ENCODE data around the gene RASSF8.

RASSF8 gene

GRCh38 chr12:26120561-26121274 lies 162.2 kb downstream of the RASSF8 start:
- Mint-ChIP-seq H3K4me1 (ENCODE audit: low read depth) (peaks cover 35% of the 10 kb centered on the region), H3K27ac (no peak overlapping the region), H3K36me3 (ENCODE audit: low read depth) (no peaks in the 10 kb centered on the region), H3K9me3 (no peaks in the 10 kb centered on the region), H3K27me3 (peaks cover 76% of the 10 kb centered on the region), H3K4me3 (peak overlapping the region; percentile 56)

DNA sequence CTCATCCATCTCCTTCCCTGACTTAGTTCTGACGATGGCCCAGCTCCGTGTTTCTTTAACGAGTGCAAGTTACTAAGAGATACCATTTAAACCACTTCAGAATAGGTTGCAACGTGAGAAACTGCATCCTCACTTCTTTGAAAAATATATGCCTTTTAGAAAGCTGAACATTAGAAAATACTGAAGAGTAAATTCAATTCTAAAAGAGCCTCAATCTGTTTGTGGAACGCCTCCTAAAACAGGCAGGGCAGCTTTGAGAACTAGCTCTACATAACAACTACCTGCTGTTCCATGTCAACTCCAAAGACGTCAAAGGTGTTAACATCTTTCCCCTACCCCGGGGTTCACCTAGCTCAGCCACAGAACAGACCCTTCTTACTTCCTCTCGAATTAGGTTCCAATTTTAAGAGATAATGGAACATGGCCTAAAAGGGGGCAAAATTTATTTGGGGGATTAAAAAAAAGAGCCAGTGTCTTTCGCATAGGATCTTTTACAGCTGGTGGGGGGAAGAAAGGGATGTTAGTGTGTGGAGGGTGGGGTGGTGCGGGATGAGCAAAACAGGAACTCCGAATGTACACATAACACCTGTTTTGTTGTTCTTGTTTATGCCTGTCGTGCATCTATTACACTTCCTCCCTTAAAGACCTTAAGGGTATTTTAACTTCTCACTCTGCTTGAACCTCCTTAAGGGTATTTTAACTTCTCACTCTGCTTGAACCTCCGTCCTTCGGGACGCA lies 163.0 kb downstream of the RASSF8 start:
- H3K36me3 Mint-ChIP-seq (ENCODE audit: low read depth), result no peaks in the 10 kb centered on the region
- H3K4me1 Mint-ChIP-seq (ENCODE audit: low read depth), result peaks cover 38% of the 10 kb centered on the region
- H3K27ac Mint-ChIP-seq, result no peak overlapping the region

GRCh38 chr12:26122061-26122680 lies 163.7 kb downstream of the RASSF8 start:
- peaks cover 38% of the 10 kb centered on the region for H3K4me1 Mint-ChIP-seq (ENCODE audit: low read depth)
- H3K27me3 Mint-ChIP-seq, result peaks cover 74% of the 10 kb centered on the region
- no peak overlapping the region for H3K27ac Mint-ChIP-seq
- peak overlapping the region; percentile 56 for H3K4me3 Mint-ChIP-seq
- H3K36me3 Mint-ChIP-seq (ENCODE audit: low read depth), result no peaks in the 10 kb centered on the region
- H3K9me3 Mint-ChIP-seq, result no peaks in the 10 kb centered on the region

More for the DNA sequence above, 163.0 kb downstream of the RASSF8 start:
- Mint-ChIP-seq H3K4me3 (peak overlapping the region; percentile 56), H3K27me3 (peaks cover 74% of the 10 kb centered on the region), H3K9me3 (no peaks in the 10 kb centered on the region)

GRCh38 chr12:26122681-26123481 lies 164.4 kb downstream of the RASSF8 start:
- H3K4me3 Mint-ChIP-seq, result peak overlapping the region; percentile 79
- no peaks in the 10 kb centered on the region for H3K9me3 Mint-ChIP-seq
- H3K36me3 Mint-ChIP-seq (ENCODE audit: low read depth), result no peaks in the 10 kb centered on the region
- peaks cover 74% of the 10 kb centered on the region for H3K27me3 Mint-ChIP-seq
- peak overlapping the region; percentile 16 for H3K27ac Mint-ChIP-seq
- H3K4me1 Mint-ChIP-seq (ENCODE audit: low read depth), result peaks cover 41% of the 10 kb centered on the region

- no peaks in the 10 kb centered on the region for H3K9me3 Mint-ChIP-seq
- peak overlapping the region; percentile 16 for H3K27ac Mint-ChIP-seq
- H3K4me3 Mint-ChIP-seq, result peak overlapping the region; percentile 79
- no peaks in the 10 kb centered on the region for H3K36me3 Mint-ChIP-seq (ENCODE audit: low read depth)
- H3K27me3 Mint-ChIP-seq, result peaks cover 75% of the 10 kb centered on the region
- H3K4me1 Mint-ChIP-seq (ENCODE audit: low read depth), result peaks cover 41% of the 10 kb centered on the region
These were observed 165.0 kb downstream of the RASSF8 start for GRCh38 chr12:26123482-26123980.

DNA sequence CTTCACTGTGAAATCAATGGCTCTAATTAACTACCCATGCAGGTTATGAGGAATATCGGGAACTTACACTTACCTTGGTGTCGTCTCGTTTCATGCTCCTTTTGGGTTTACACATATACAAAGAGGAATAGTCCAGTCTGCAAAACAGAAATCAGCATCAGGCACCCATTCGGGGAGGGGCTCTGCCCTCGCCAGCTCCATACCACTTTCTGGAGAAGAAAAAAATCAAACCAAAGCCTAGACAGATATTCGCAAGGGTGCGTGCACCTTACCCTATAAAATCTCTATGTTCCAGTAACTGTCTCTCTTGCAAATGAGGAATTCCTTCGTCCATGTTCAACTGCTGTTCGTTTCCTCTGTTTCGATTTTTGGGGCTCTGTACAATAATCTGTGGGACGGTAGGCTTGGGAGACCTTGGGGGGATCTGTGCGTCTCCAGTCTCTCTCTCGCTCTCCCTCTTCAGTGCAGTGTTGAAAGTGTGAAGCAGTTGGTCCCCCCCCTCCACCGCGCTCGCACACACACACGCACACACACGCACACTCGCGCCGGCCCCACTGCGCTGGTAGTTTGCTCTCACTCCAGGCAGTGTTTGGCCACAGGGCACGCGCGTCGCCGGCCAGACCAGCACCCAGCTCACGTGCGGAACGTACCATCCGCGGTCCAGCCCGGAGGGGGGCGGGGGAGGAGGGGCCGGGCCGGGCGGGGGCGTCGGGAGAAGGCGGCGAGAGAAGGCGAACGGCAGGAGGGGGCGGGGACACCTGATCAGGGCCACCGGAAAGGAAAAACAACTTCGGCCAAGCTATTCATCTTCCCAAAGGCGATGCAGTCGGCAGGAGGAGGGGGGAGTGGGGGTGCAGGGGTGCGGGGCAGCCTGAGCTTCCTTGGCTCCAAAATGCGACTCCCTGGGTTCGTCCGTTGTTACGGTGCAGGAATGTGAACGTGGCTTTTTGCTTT lies 166.2 kb downstream of the RASSF8 start, which contains the start of gene BHLHE41:
Gene BHLHE41, minus strand, starts transcription at position 592 of the 954 bp plus-strand sequence. Its CDS starts 258 bp downstream, at position 334.
- Mint-ChIP-seq H3K36me3 (ENCODE audit: low read depth) (no peaks in the 10 kb centered on the region), H3K4me1 (ENCODE audit: low read depth) (peaks cover 41% of the 10 kb centered on the region), H3K27me3 (peaks cover 79% of the 10 kb centered on the region), H3K9me3 (no peaks in the 10 kb centered on the region), H3K27ac (no peak within 1 kb of the TSS), H3K4me3 (peak within 1 kb of the TSS; percentile 84)

GRCh38 chr12:26125400-26126339 lies 167.2 kb downstream of the RASSF8 start:
- peak overlapping the region; percentile 84 for H3K4me3 Mint-ChIP-seq
- H3K36me3 Mint-ChIP-seq (ENCODE audit: low read depth), result no peaks in the 10 kb centered on the region
- peaks cover 79% of the 10 kb centered on the region for H3K27me3 Mint-ChIP-seq
- no peaks in the 10 kb centered on the region for H3K9me3 Mint-ChIP-seq
- H3K27ac Mint-ChIP-seq, result no peak overlapping the region
- peaks cover 41% of the 10 kb centered on the region for H3K4me1 Mint-ChIP-seq (ENCODE audit: low read depth)

DNA sequence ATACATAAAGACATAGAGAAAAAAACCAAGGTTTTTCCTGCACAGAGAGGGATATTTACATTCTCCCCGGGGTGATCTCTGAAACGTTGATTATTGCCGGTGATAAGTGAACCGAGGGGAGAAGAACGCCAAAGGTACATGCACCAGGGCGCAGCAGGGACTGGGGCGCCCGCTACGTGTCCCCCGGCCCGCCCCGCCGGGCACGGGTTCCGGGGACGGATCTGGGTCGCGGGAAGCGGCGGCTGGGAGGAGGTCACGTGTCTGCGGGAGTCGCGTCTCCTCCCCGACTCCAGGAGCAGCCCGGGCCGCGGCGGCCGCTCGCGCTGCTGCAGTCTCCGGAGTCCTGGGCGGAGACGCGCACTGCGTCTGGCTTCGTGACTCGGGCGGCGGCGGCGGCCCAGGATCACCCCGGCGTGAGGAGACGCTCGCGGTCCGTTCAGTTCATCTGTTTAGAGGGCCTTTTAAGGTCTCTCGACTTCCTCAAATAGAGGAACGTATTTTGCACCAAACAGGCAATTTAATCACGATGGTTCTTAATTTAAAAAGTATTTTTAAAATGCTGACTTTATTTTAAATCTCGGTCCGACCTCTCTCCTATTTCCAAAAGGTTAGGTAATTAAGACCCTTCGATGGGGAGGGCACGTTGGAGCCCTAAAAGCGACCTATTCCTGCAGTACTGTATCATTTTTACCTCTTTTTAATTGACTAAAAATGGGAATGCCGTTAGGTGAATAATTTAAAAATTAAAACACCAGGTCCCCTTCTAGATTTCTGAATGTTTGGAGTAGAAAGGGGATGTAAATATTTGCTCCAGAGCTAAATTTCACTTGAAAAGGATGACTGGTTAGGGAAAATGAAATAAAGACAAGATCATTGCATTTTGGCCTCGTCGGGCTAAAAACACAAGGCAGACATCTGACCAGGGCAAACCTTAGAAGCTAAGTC lies 168.1 kb downstream of the RASSF8 start:
- Mint-ChIP-seq H3K4me1 (ENCODE audit: low read depth) (peaks cover 35% of the 10 kb centered on the region), H3K4me3 (peak overlapping the region; percentile 84), H3K9me3 (no peaks in the 10 kb centered on the region), H3K36me3 (ENCODE audit: low read depth) (no peaks in the 10 kb centered on the region), H3K27me3 (peaks cover 78% of the 10 kb centered on the region), H3K27ac (no peak overlapping the region)

GRCh38 chr12:26127404-26127803 lies 168.9 kb downstream of the RASSF8 start:
- Mint-ChIP-seq H3K4me3 (no peak overlapping the region), H3K36me3 (ENCODE audit: low read depth) (no peaks in the 10 kb centered on the region)

DNA sequence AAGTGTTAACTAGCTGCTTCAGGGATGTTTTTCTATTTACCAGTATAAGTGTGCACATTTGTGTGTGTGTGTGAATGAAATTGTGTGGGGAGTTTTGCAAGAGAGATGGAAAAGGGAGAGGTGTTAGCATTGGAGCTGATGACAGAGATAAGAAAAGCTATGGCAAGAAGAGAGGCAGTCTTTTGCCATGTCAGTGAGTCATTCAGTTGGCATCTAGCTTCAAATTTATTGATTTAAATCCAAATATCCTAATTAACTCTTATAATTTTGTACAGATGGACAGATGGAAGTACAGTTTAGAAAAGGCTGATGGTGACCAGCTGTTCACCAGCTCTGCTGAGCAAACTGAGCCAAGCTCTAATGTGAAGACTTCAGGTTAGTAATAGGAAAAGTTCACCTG lies 169.7 kb downstream of the RASSF8 start:
- Mint-ChIP-seq H3K4me3 (no peak overlapping the region), H3K9me3 (no peaks in the 10 kb centered on the region), H3K27me3 (peaks cover 79% of the 10 kb centered on the region), H3K27ac (no peak overlapping the region), H3K36me3 (ENCODE audit: low read depth) (no peaks in the 10 kb centered on the region), H3K4me1 (ENCODE audit: low read depth) (peaks cover 28% of the 10 kb centered on the region)

More at GRCh38 chr12:26127404-26127803, 168.9 kb downstream of the RASSF8 start:
- peaks cover 76% of the 10 kb centered on the region for H3K27me3 Mint-ChIP-seq
- H3K9me3 Mint-ChIP-seq, result no peaks in the 10 kb centered on the region
- peaks cover 32% of the 10 kb centered on the region for H3K4me1 Mint-ChIP-seq (ENCODE audit: low read depth)
- H3K27ac Mint-ChIP-seq, result no peak overlapping the region
